ENCODE results near the gene ARHGAP18. TPM values are rescaled to one million over a fixed set of nuclear protein-coding genes. Genes with fewer than 3 reads are reported as not detected.

Gene ARHGAP18
- polyA plus RNA-seq, 3 donors = 7.6 to 13.8 (median 13.0) TPM

DNA sequence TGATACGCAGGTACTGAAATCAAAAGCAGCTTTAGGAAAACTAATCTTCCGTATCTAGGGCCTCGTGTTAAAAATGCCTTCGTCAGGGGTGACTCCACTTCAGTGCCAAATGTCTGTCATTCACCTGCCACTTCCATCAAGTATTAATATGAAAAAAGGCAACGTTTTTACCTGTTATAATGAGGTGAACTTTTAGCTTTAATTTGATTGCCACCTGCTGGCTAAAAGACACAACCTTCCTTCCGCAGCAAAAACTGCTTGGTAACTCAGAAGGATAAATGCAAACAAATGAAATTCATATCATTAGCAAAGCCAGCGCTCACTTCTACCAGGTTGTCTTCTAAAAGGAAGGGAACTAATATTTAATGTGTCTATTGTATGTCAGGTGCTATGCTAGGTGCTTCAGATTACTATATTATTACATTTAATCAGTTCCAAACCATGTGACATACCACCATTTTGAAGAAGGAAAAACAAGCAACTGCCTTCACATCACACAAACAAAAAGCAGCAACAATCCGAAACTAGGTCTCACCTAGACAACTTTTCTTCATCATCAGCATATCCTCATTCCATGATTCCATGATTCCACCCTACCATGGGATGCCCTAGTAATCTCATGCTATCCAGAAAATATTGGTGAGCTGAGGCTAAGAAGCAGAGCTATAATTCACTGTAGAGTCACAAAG lies 20.6 kb upstream of the ARHGAP18 start:
- 27 to 52% (median 46%) methylated on average over 8 of the region's 8 CpGs for WGBS, 3 donors
- H3K27ac ChIP-seq (ENCODE audit: low read depth, low read length) = no peak overlapping the region

DNA sequence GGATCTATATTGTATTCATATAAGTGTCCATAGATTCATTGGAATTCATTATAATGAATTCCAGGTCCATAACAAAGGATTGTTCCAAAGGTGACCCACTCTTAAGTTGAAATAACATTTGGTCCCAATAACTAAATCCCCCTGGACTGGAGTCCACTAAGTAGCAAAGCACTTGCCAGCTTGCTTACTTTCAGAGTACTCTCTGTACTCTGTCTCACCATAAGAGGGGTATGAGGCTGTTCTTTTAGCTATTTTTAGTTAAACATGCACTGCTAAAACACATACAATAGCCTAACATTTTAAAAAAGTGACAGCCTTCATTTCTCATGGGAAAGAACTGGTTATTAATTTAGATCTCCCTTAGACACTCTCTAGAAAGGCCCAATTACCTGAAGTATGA lies 16.7 kb upstream of the ARHGAP18 start:
- no peak overlapping the region for H3K27ac ChIP-seq (ENCODE audit: low read depth, low read length)

DNA sequence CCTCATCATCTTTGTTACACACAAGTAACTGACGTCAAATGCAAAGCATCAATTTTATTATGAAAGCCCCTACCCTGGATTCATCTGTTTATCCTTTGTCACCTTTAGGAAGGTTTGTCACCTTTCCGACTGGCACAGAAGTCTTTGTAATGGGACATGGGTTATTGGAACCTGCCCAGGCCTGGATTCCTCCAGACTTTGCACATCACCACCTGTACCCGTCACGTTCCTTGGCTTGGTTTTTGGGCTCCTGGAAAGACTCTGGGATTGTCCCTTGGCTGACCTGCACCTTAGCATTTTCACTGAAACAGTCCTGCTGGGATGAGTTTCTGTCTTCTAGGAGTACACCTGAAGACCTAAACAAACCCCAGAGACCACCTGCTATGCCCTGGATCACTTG lies 15.4 kb upstream of the ARHGAP18 start:
- 76 to 89% (median 82%) methylated on average over 4 of the region's 4 CpGs for WGBS, 3 donors
- no peak overlapping the region for H3K27ac ChIP-seq (ENCODE audit: low read depth, low read length)

DNA sequence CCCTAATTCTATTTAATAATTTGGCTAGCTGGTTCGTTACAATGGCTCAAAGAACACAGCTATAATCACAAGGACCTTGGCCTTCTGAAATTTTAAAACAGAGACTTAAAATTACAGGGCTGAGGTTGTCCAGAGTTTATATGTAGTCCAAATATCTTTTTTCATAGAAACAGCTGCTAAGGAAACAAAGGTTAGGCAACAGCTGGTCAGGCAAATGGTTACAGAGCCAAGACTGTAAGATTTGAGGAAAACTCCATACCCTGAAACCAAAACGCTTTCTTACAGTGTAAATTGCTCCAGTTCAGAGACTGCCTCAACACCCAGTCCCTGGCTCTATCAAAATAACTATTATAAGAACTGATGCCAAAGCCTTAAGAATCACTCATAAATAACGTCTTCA lies 9.7 kb upstream of the ARHGAP18 start:
- H3K27ac ChIP-seq (ENCODE audit: low read depth, low read length) = no peak overlapping the region
- 52 to 57% (median 54%) methylated on average over 3 of the region's 3 CpGs for WGBS, 3 donors

DNA sequence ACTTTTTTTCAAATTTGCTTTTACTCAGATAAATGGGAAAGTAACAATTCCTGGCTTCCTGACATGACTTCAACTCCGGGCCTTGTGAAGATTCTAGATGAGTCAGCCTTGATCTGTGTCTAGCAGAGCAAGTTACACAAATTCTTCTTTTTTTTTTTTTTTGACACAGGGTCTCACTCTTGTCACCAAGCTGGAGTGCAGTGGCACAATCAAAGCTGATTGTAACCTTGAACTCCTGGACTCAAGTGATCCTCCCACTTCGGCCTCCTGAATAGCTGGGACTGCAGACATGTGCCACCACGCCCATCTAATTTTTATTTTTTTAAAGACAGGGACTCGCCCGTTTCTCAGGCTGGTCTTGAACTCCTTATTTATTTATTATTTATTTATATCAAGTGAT lies 7.3 kb upstream of the ARHGAP18 start:
- WGBS, 3 donors = 62 to 72% (median 63%) methylated on average over 5 of the region's 5 CpGs
- no peak overlapping the region for H3K27ac ChIP-seq (ENCODE audit: low read depth, low read length)

DNA sequence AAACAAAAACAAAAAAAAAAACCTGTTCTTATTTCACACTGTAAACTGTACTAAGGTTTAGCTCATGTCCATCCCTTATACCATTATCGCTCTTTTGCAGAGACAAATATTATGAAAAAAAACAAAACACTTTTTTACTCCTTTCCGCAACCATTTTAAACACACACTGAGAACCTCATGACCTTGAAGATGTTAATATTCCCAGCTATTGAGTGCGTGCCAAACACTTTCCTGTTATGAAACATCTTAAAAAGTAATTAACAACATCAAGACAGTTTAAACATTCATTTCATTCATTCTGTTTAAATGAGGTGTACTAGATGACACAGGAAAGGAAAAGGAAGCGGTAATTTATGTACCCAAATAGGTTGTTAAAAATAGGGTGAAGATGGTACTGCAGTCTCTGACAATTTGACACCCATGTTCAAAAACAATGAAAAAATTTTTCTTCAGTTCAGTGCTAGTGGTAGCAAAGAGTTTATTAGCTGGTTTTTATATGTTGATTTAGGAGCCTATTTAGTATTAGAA lies 3.9 kb upstream of the ARHGAP18 start:
- H3K27ac ChIP-seq (ENCODE audit: low read depth, low read length) = no peak overlapping the region
- WGBS, 3 donors = 67 to 68% (median 68%) methylated on average over 4 of the region's 4 CpGs

DNA sequence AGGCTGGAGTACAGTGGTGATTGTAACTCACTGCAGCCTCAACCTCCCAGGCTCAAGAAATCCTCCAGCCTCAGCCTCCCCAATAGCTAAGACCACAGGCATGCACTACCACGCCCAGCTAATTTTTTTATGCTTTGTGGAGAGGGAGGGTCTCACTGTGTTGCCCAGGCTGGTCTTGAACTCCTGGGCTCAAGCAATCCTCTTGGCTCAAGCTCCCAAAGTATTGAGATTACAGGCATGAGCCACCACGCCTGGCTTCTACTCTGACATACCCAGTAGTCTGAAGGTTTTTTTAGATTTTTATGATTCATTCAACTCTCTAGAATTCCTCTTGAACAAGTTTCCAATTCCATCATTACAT lies 1.3 kb upstream of the ARHGAP18 start:
- no peak overlapping the region for H3K27ac ChIP-seq (ENCODE audit: low read depth, low read length)
- 89 to 98% (median 96%) methylated on average over 2 of the region's 2 CpGs for WGBS, 3 donors

DNA sequence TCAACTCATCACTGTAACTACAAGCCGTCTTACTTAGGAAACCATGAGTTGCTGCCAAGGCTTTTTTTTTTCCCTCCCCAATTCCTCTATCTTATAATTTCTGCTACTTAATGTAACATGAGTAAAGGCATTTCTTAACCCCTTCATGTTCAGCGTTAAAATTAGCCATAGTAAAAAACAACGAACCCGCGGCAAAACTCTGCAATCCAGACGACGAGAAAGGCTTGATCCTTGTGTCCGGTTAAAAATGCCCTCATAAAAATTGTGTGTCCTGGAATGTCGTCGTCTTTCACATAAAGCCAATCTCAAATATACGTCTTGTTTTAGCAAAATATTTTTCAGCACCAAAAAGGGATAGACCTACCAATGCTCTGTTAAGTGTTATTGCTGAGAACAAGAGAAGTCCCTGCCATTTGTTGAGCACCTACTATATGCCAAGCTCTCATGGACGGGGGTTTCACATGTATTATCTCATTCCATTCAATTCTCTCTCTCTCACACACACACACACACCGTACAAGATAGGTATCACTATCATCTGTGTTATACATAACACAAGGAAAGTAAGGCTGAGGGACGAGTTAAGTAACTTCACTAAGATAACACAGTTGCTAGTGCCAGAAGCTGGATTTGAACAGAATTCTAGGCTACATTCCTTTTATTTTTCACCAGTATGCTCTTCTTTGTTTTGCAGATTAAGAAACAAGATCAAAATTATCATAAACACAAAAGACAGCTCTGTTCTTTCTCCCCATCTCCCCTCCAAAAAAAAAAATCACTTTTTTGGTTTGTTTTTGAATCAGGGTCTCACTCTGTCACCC lies 683 bp upstream of the ARHGAP18 start:
- no peak overlapping the region for H3K27ac ChIP-seq (ENCODE audit: low read depth, low read length)
- WGBS, 3 donors = 14 to 44% (median 21%) methylated on average over 14 of the region's 14 CpGs

DNA sequence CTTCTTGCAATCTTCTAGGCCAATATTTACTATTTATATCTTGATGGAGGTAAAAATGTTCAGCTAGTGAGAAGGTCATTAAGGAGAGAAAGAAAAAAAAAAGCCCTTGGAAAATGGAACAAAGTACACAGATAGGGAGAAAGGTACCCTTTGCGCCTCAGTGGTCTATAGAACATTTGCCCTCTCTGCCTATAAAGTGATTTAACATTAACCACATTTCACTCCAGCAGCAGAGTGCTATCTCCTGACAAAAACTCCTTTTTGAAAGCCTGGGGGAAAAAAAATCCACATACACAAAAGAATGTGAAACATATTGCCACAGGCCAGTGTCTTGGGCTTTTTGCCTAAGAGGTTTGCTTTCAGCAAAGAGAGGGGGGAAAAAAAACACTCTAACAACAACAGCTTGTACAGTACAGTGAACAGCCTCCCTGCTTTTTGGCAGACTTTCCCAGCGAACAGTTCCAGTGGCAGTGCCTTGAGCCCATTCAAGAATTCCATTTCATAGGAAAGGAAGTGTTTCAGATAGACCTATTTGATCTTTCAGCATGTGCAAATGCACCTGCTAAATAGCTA lies 695 bp downstream of the ARHGAP18 start:
- WGBS, 3 donors = 21 to 36% (median 24%) methylated on average over 2 of the region's 2 CpGs
- H3K27ac ChIP-seq (ENCODE audit: low read depth, low read length) = no peak overlapping the region

DNA sequence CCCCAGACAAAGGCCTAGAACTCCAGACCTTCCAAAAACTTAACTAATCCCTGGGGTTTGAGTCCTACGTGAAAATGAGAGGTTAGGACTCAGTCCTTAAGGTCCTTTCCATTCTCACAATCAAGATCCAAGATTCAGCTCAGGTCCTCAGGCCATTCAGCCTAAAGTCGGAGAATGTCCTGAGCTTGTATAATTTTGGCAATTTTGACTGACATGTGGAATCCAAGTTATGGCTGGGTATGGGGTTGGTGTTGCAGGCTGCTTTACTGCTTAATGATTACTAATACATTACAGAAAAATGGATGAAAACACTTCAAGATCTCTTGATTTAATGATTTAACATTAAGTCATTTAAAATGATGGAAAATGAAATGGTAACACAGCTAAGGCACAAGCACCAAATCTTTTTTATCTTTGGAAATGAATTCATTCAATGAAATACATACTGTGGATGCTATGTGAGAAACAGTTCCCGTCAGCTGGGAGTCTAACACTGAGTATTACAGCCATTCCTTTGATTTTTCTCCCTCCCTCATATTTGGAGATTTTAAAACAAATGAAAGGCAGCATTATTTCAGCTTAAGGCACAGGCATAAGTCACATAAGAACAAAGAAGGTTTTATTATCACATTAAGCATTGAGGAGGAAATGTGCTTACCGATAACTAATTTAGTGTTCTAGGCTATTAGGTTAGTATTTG lies 1.3 kb downstream of the ARHGAP18 start:
- WGBS, 3 donors = 17 to 55% (median 36%) methylated on average over 4 of the region's 4 CpGs

DNA sequence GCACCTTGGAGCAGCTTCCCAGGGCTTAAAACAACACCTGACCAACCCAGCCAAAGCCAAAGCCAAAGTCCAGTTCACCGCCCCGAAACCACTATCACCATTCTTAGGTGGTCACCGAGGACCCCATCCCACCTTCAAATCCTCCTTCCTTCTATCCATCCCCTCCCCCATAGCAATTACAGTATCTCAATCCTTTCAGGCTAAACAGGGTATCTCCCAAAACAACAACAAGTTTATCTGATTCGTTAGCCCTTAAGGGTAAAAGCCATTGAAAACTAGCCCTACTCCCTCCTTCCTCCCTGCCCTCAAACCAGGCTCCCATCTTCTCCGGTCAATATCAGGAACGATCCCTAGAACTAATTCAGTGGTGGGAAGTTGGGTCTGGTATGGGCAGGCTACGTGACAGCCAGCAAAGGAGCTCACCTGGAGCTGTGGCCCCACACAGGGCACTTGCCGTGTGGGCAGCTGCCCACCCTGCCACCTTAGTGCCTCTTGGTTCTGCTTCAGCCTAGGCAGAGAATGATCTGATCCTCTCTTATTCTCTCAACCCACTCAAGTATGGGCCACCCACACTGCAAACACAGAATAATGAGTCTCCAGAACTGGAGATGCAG lies 2.0 kb downstream of the ARHGAP18 start:
- H3K27ac ChIP-seq (ENCODE audit: low read depth, low read length) = no peak overlapping the region

More for the DNA sequence above, 1.3 kb downstream of the ARHGAP18 start:
- no peak overlapping the region for H3K27ac ChIP-seq (ENCODE audit: low read depth, low read length)

DNA sequence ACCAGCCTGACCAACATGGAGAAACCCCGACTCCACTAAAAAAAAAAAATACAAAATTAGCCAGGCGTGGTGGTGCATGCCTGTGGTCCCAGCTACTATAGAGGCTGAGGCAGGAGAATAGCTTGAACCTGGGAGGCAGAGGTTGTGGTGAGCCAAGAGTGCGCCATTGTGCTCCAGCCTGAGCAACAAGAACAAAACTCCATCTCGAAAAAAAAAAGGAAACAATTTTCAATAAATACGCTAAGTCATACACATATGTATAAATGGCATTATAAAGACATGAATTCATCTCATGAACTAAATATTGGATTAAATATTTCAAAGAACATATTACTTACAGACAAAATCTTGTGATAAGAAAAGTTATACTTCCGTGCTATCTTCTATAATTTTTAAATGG lies 2.9 kb downstream of the ARHGAP18 start:
- whole genome bisulfite sequencing, 3 donors = 90 to 93% (median 90%) methylated on average over 6 of the region's 6 CpGs
- H3K27ac ChIP-seq (ENCODE audit: low read depth, low read length) = no peak overlapping the region

More for the DNA sequence above, 2.0 kb downstream of the ARHGAP18 start:
- WGBS, 3 donors = 38 to 79% (median 76%) methylated on average over 8 of the region's 8 CpGs

DNA sequence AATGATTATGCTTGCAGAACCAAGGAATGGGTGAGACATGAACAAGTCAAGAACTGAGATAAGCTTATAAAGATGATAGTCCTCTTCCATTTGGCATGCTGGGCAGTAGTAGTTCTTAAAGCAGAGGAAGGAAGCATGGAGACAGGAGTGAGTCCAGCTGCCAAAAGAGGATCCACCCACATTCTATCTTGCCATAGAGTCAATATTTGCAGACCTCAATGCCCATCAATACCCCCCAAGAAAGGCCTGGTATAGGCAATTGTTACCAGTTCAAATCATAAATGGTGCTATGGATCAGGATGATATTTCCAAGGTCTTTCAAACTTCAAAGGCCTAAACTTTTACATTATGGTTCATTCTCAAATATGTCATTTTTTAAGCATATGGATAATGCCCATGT lies 4.8 kb downstream of the ARHGAP18 start:
- H3K27ac ChIP-seq (ENCODE audit: low read depth, low read length) = no peak overlapping the region

DNA sequence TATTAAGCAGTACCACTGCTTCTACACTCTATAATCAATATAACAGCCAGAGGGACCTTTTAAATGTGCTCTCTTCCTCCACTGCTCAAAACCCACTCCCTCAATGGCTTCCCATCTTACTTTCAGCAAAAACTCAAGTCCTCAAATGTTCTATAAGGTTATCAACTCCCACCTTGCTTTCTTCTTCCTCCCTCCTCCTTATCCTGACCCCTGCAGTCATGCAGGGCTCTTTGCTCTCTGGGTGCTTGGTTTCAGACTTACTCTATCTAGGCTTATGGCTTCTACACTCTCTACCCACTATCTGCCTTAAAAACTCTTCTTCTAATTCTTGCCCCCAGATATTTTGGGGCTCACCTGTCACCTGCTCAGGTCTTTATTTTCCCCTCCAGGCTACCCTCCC lies 5.3 kb downstream of the ARHGAP18 start:
- H3K27ac ChIP-seq (ENCODE audit: low read depth, low read length) = no peak overlapping the region

DNA sequence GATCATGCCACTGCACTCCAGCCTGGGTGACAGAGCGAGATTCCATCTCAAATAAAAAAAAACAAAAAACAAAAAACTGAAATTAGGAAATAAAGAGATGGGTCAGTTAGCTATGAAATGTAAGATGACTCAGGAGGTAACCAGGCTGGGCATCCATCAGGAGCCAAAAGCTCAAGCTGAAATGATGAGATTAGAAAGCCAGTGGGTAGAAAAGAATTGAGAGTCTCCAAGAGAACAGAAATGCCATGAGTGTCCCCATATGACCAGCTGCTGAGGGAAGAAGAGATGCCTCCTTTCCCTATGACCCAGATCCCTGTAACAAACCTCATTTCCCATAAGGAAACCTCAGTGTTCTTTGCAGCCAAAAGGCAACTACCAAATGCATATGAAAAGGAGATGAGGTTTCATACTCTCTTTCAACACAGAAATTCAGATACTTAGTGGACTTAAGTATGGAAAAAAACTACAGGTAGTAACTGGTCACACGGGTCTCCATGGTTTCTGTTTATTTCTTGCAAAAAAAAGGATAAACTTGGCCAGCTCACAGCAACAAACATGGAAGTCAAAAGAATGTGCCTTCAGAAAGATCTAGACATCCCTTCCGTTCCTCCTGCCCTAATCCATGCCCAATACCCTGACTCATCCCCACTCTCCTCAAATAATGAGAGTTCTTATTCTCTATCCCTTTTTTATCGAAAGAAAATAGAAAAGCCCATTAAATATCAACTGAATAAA lies 8.1 kb downstream of the ARHGAP18 start:
- 70 to 83% (median 81%) methylated on average over 4 of the region's 4 CpGs for WGBS, 3 donors

DNA sequence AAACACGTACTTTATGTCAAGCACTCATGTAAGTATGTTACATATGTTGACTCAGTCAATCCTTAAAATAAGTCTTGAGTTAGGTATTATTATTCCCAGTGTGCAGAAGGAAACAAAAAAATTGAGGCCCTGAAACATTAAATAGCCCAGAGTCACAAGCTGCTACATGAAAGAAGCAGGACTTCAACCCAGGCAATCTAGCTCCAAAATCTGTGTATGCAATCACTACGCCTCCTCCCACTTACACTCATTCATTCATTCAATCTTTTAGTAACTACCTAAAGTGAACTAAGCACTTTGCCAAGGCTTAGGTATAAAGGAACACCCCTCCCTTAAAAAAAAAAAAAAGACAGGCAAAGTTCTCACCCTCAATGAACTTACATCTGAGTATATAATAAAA lies 9.3 kb downstream of the ARHGAP18 start:
- no peak overlapping the region for H3K27ac ChIP-seq (ENCODE audit: low read depth, low read length)
- WGBS, 3 donors = 79 to 95% (median 93%) methylated on average over 2 of the region's 2 CpGs

More for the DNA sequence above, 8.1 kb downstream of the ARHGAP18 start:
- H3K27ac ChIP-seq (ENCODE audit: low read depth, low read length) = no peak overlapping the region

DNA sequence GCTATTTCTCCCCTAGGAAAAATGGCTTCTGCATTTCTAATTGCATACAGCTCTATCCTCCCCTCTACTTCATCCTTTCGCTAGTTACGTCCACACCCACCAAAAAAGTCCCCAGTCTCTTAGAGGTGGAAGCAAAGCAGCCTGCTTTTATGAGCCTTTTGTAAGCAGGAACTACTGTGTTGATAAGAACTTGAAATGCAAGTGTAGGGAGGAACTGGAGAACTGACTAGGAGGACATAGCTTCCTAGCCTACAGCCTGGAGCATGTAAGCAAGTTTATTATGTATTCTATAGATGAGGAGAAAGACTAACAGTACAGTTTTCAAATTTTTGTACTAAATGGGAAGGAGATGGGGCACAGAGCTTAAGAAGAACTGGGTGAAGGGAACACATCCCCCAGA lies 10.3 kb downstream of the ARHGAP18 start:
- WGBS, 3 donors = 96 to 100% (median 98%) methylated on average over 2 of the region's 2 CpGs
- H3K27ac ChIP-seq (ENCODE audit: low read depth, low read length) = no peak overlapping the region

DNA sequence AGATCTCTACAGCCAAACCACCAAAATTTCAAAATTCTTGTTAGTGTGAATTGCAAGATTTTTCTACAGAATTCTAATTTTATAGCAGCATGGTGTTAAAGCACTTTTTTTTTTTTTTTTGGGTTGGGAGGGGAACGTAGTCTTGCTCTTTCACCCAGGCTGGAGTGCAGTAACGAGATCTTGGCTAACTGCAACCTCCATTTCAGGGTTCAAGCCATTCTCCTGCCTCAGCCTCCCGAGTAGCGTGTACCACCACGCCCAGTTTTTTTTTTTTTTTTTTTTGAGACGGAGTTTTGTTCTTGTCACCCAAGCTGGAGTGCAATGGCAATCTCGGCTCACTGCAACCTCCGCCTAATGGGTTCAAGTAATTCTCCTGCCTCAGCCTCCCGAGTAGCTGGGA lies 11.5 kb downstream of the ARHGAP18 start:
- no peak overlapping the region for H3K27ac ChIP-seq (ENCODE audit: low read depth, low read length)
- 87 to 96% (median 90%) methylated on average over 9 of the region's 9 CpGs for WGBS, 3 donors

All from adipose tissue (tissue), 3 donors.